OCI-LY1 (cell line): ENCODE results near the gene TLR6.

Experiments
- H2AFZ ChIP-seq: fragments of 200-600 bp; sonication (generic), shearing (Covaris generic); 2 replicates; pipeline ENCODE4 v1.6.0; 2014; ENCODE audit warnings: antibody characterized with exemption, mild to moderate bottlenecking, low read length
- H3F3A ChIP-seq: fragments of 200-600 bp; sonication (generic), shearing (Covaris generic); 2 replicates; pipeline ENCODE4 v1.6.0; 2014; ENCODE audit warnings: mild to moderate bottlenecking, antibody characterized with exemption, low read length, moderate library complexity; ENCODE audit not compliant: insufficient read depth
- H3K27ac ChIP-seq: fragments of 200-600 bp; sonication (generic); 2 replicates; pipeline ENCODE4 v1.5.1; 2014; ENCODE audit warnings: low read length, mixed run types, mild to moderate bottlenecking, low read depth; ENCODE audit not compliant: poor library complexity, severe bottlenecking
- H3K27me3 ChIP-seq: fragments of 200-600 bp; sonication (generic); 2 replicates; pipeline ENCODE4 v1.6.0; 2014; ENCODE audit warnings: antibody characterized with exemption, mild to moderate bottlenecking, low read length, moderate library complexity; ENCODE audit not compliant: insufficient read depth
- H3K36me3 ChIP-seq: fragments of 200-600 bp; sonication (generic); 2 replicates; pipeline ENCODE4 v1.6.1; 2014; ENCODE audit warnings: mild to moderate bottlenecking, antibody characterized with exemption, low read length, moderate library complexity, mixed read lengths; ENCODE audit not compliant: insufficient read depth
- H3K4me1 ChIP-seq: fragments of 200-600 bp; sonication (generic); 2 replicates; pipeline ENCODE4 v1.5.1; 2014; ENCODE audit warnings: mild to moderate bottlenecking, low read length, moderate library complexity; ENCODE audit not compliant: insufficient read depth, severe bottlenecking
- H3K4me2 ChIP-seq: fragments of 200-600 bp; sonication (generic), shearing (Covaris generic); 2 replicates; pipeline ENCODE4 v1.6.1; 2014; ENCODE audit warnings: low read length
- H3K4me3 ChIP-seq: fragments of 200-600 bp; sonication (generic); 2 replicates; pipeline ENCODE4 v1.5.1; 2014; ENCODE audit warnings: low read length, low read depth, mild to moderate bottlenecking, mixed read lengths; ENCODE audit not compliant: poor library complexity, severe bottlenecking
- H3K79me2 ChIP-seq: fragments of 200-600 bp; shearing (Covaris generic); 2 replicates; pipeline ENCODE4 v1.6.1; 2016; ENCODE audit warnings: mixed run types, low read length, mixed read lengths; ENCODE audit not compliant: insufficient read depth
- H3K9ac ChIP-seq: fragments of 200-600 bp; sonication (generic), shearing (Covaris generic); 2 replicates; pipeline ENCODE4 v1.6.1; 2014; ENCODE audit warnings: mild to moderate bottlenecking, low read length, mixed read lengths
- H3K9me2 ChIP-seq: fragments of 200-600 bp; sonication (generic), shearing (Covaris generic); 2 replicates; pipeline ENCODE4 v1.6.1; 2014; ENCODE audit warnings: low read depth, mild to moderate bottlenecking, low read length, mixed read lengths
- H3K9me3 ChIP-seq: fragments of 200-600 bp; shearing (Covaris generic); 2 replicates; pipeline ENCODE4 v1.6.1; 2014; ENCODE audit warnings: low read length, mixed read lengths
- H4K20me1 ChIP-seq: fragments of 200-600 bp; sonication (generic), shearing (Covaris generic); 2 replicates; pipeline ENCODE4 v1.6.0; 2016; ENCODE audit warnings: mild to moderate bottlenecking, low read length; ENCODE audit not compliant: insufficient read depth
- EZH2 ChIP-seq: fragments of 200-600 bp; sonication (generic), shearing (Covaris generic); IDR thresholded peaks from 2 replicates; pipeline ENCODE4 v1.8.0; 2017; ENCODE audit warnings: borderline replicate concordance, mixed run types, mild to moderate bottlenecking, antibody characterized with exemption, low read length, moderate library complexity, mixed read lengths
- TF ChIP-seq, protein P1 (sequence below): fragments of 200-600 bp; sonication (generic), shearing (Covaris generic); IDR thresholded peaks from 2 replicates; pipeline ENCODE4 v1.5.1; 2017; ENCODE audit warnings: mild to moderate bottlenecking, antibody characterized with exemption, low read length, moderate library complexity, mixed read lengths

Gene TLR6

GRCh38 chr4:38865445-38865844 is 8.8 kb upstream of the TLR6 start:
- Histone ChIP-seq H3K4me1 (peaks cover 31% of the 10 kb centered on the region), H3K9ac (no peak overlapping the region), H3K4me3 (no peak overlapping the region), H3K79me2 (no peaks in the 10 kb centered on the region), H4K20me1 (no peaks in the 10 kb centered on the region), H2AFZ (no peak overlapping the region), H3K4me2 (no peak overlapping the region), H3K27ac (no peak overlapping the region), H3K9me2 (no peaks in the 10 kb centered on the region), H3K27me3 (no peaks in the 10 kb centered on the region), H3F3A (no peaks in the 10 kb centered on the region), H3K36me3 (no peaks in the 10 kb centered on the region), H3K9me3 (no peaks in the 10 kb centered on the region)
- TF ChIP-seq EZH2: no peak
- TF ChIP-seq, protein P1, sequence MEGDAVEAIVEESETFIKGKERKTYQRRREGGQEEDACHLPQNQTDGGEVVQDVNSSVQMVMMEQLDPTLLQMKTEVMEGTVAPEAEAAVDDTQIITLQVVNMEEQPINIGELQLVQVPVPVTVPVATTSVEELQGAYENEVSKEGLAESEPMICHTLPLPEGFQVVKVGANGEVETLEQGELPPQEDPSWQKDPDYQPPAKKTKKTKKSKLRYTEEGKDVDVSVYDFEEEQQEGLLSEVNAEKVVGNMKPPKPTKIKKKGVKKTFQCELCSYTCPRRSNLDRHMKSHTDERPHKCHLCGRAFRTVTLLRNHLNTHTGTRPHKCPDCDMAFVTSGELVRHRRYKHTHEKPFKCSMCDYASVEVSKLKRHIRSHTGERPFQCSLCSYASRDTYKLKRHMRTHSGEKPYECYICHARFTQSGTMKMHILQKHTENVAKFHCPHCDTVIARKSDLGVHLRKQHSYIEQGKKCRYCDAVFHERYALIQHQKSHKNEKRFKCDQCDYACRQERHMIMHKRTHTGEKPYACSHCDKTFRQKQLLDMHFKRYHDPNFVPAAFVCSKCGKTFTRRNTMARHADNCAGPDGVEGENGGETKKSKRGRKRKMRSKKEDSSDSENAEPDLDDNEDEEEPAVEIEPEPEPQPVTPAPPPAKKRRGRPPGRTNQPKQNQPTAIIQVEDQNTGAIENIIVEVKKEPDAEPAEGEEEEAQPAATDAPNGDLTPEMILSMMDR: no peak

DNA sequence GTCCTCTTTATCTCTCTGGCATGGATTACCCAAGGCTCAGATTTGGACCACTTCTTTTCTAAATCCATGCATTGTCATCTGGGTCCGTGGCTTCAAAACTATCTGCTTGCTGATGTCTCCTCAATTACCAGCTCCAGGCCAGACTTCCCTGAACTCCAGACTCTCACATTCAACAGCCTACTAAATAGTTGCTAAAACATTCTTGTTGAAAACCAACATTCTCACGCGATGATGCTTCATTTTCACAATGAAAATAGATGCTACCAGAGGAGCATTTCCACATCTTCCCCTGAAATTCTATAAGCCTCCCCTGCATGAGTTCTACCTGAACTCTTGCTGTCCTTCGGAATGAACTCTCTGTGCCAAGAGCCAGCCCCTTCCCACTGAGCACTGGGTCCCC is 5.2 kb upstream of the TLR6 start:
- Histone ChIP-seq H3K27ac (no peak overlapping the region), H3K79me2 (no peaks in the 10 kb centered on the region), H3K9me3 (no peaks in the 10 kb centered on the region), H3K4me1 (peaks cover 37% of the 10 kb centered on the region), H3K4me2 (no peak overlapping the region), H3K27me3 (no peaks in the 10 kb centered on the region), H4K20me1 (no peaks in the 10 kb centered on the region), H3K9me2 (no peaks in the 10 kb centered on the region), H3K36me3 (no peaks in the 10 kb centered on the region), H2AFZ (no peak overlapping the region), H3K9ac (no peak overlapping the region), H3K4me3 (no peak overlapping the region), H3F3A (no peaks in the 10 kb centered on the region)
- TF ChIP-seq, protein P1: no peak
- TF ChIP-seq EZH2: no peak

GRCh38 chr4:38860788-38861424 is 4.3 kb upstream of the TLR6 start:
- H3K9ac ChIP-seq: 0 out of 2 replicates have a peak overlapping the region, but pooled peaks have one; percentile 16
- no peaks in the 10 kb centered on the region for H3F3A ChIP-seq
- TF ChIP-seq, protein P1: peak; percentile 87
- no peak for TF ChIP-seq EZH2
- no peaks in the 10 kb centered on the region for H3K27me3 ChIP-seq
- no peak overlapping the region for H2AFZ ChIP-seq
- H3K79me2 ChIP-seq: no peaks in the 10 kb centered on the region; the same call in 1 of the 2 replicates
- no peaks in the 10 kb centered on the region for H3K36me3 ChIP-seq
- H3K9me3 ChIP-seq: no peaks in the 10 kb centered on the region
- peaks cover 39% of the 10 kb centered on the region for H3K4me1 ChIP-seq
- no peak overlapping the region for H3K4me3 ChIP-seq
- no peaks in the 10 kb centered on the region for H4K20me1 ChIP-seq
- no peak overlapping the region; the same call in 1 of the 2 replicates for H3K4me2 ChIP-seq
- H3K9me2 ChIP-seq: no peaks in the 10 kb centered on the region
- H3K27ac ChIP-seq: no peak overlapping the region
